Muscle layer of colon (tissue), 2 donors: ENCODE measurements around the gene TLCD3B.

ENCODE experiments used
- H3K27ac ChIP-seq: one replicate; pipeline ENCODE4 v1.7.0; 2013; ENCODE audit warnings: low read depth, mild to moderate bottlenecking, low read length, moderate library complexity
- H3K27me3 ChIP-seq, 2 donors: one replicate each; pipeline ENCODE4 v1.7.0; 2013; ENCODE audit warnings: low read length in 2 of 2, mild to moderate bottlenecking in 2 of 2; ENCODE audit not compliant: insufficient read depth in 2 of 2, control insufficient read depth in 1 of 2
- H3K36me3 ChIP-seq: one replicate; pipeline ENCODE4 v1.7.0; 2013; ENCODE audit warnings: mild to moderate bottlenecking, low read length; ENCODE audit not compliant: insufficient read depth
- H3K4me1 ChIP-seq: one replicate; pipeline ENCODE4 v1.7.0; 2013; ENCODE audit warnings: mild to moderate bottlenecking, low read length; ENCODE audit not compliant: insufficient read depth
- H3K4me3 ChIP-seq, 2 donors: one replicate each; pipeline ENCODE4 v1.7.0; 2013; ENCODE audit warnings: low read length in 2 of 2, low read depth in 1 of 2, mild to moderate bottlenecking in 1 of 2, moderate library complexity in 1 of 2
- H3K9ac ChIP-seq: one replicate; pipeline ENCODE4 v1.7.0; 2013; ENCODE audit warnings: low read length
- H3K9me3 ChIP-seq: one replicate; pipeline ENCODE4 v1.7.0; 2013; ENCODE audit warnings: mild to moderate bottlenecking, low read length
- donor health status: abdominal sarcoma.
- donor health status: Adenocarcinoma of cecum.

TLCD3B gene

GRCh38 chr16:29984137-29984763, 46.8 kb downstream of the TLCD3B start:
- H3K9me3 ChIP-seq, result no peaks in the 10 kb centered on the region
- H3K27ac ChIP-seq, result no peak overlapping the region
- H3K9ac ChIP-seq, result no peak overlapping the region
- H3K27me3 ChIP-seq, result no peaks in the 10 kb centered on the region
- H3K36me3 ChIP-seq, result peaks cover 91% of the 10 kb centered on the region
- H3K4me1 ChIP-seq, result no peaks in the 10 kb centered on the region
- no peak overlapping the region for H3K4me3 ChIP-seq

GRCh38 chr16:29983420-29984136, 47.5 kb downstream of the TLCD3B start:
- peaks cover 92% of the 10 kb centered on the region for H3K36me3 ChIP-seq
- no peaks in the 10 kb centered on the region for H3K4me1 ChIP-seq
- H3K27me3 ChIP-seq, result no peaks in the 10 kb centered on the region
- H3K9ac ChIP-seq, result no peak overlapping the region
- no peak overlapping the region for H3K4me3 ChIP-seq
- no peak overlapping the region for H3K27ac ChIP-seq
- no peaks in the 10 kb centered on the region for H3K9me3 ChIP-seq

- H3K9ac ChIP-seq, result no peak overlapping the region
- H3K9me3 ChIP-seq, result no peaks in the 10 kb centered on the region
- H3K27ac ChIP-seq, result no peak overlapping the region
- H3K4me3 ChIP-seq, result no peak overlapping the region
- H3K27me3 ChIP-seq, result no peaks in the 10 kb centered on the region
- no peaks in the 10 kb centered on the region for H3K4me1 ChIP-seq
- peaks cover 92% of the 10 kb centered on the region for H3K36me3 ChIP-seq
Observed at GRCh38 chr16:29982560-29983419, 48.3 kb downstream of the TLCD3B start.

GRCh38 chr16:29978564-29979270, 52.4 kb downstream of the TLCD3B start:
- no peaks in the 10 kb centered on the region for H3K9me3 ChIP-seq
- H3K4me1 ChIP-seq, result peaks cover 27% of the 10 kb centered on the region
- H3K4me3 ChIP-seq, result no peak overlapping the region
- no peaks in the 10 kb centered on the region for H3K27me3 ChIP-seq
- no peak overlapping the region for H3K9ac ChIP-seq
- H3K27ac ChIP-seq, result no peak overlapping the region
- H3K36me3 ChIP-seq, result peaks cover 63% of the 10 kb centered on the region

GRCh38 chr16:29978081-29978480, 53.0 kb downstream of the TLCD3B start:
- peaks cover 27% of the 10 kb centered on the region for H3K4me1 ChIP-seq
- H3K9ac ChIP-seq, result no peak overlapping the region
- no peak overlapping the region for H3K4me3 ChIP-seq
- H3K36me3 ChIP-seq, result peaks cover 57% of the 10 kb centered on the region
- H3K9me3 ChIP-seq, result no peaks in the 10 kb centered on the region
- H3K27me3 ChIP-seq, result no peaks in the 10 kb centered on the region
- H3K27ac ChIP-seq, result no peak overlapping the region

GRCh38 chr16:29977063-29977825, 53.8 kb downstream of the TLCD3B start:
- Histone ChIP-seq H3K9me3 (no peaks in the 10 kb centered on the region), H3K4me1 (peaks cover 27% of the 10 kb centered on the region), H3K9ac (no peak overlapping the region), H3K4me3 (peak overlapping the region in 1 of 2 donors; percentile 97), H3K27me3 (no peaks in the 10 kb centered on the region), H3K27ac (peak overlapping the region; percentile 7), H3K36me3 (peaks cover 54% of the 10 kb centered on the region)

GRCh38 chr16:29975811-29976511, 55.1 kb downstream of the TLCD3B start:
- Histone ChIP-seq H3K9me3 (no peaks in the 10 kb centered on the region), H3K4me3 (peak overlapping the region; percentile 39 to 97), H3K4me1 (peaks cover 27% of the 10 kb centered on the region), H3K36me3 (peaks cover 46% of the 10 kb centered on the region), H3K27ac (peak overlapping the region; percentile 37), H3K9ac (peak overlapping the region; percentile 98), H3K27me3 (no peaks in the 10 kb centered on the region)

- no peaks in the 10 kb centered on the region for H3K27me3 ChIP-seq
- H3K4me1 ChIP-seq, result peaks cover 27% of the 10 kb centered on the region
- H3K4me3 ChIP-seq, result peak overlapping the region; percentile 95 to 97
- H3K9ac ChIP-seq, result peak overlapping the region; percentile 98
- peaks cover 38% of the 10 kb centered on the region for H3K36me3 ChIP-seq
- H3K9me3 ChIP-seq, result no peaks in the 10 kb centered on the region
- H3K27ac ChIP-seq, result peak overlapping the region; percentile 95
Observed at GRCh38 chr16:29975134-29975538, 55.9 kb downstream of the TLCD3B start.
